K562 (cell line): ENCODE measurements around the gene RACGAP1. TPM values are rescaled to one million over a fixed set of nuclear protein-coding genes. Genes with fewer than 3 reads are reported as not detected.

Source experiments
- ETV5 ChIP-seq: sonication (generic); formaldehyde crosslinking; IDR thresholded peaks from 2 replicates; pipeline ENCODE4 v1.4.0; 2020; ENCODE audit warnings: low read depth, mild to moderate bottlenecking, missing genetic modification reagents
- NFE2L1 ChIP-seq: fragments of 450-650 bp; IDR thresholded peaks from 2 replicates; pipeline ENCODE4 v1.6.1; 2016; ENCODE audit warnings: missing genetic modification characterization, low read depth, mild to moderate bottlenecking, missing compliant biosample characterization, moderate library complexity, borderline replicate concordance
- PHF8 ChIP-seq: fragments of 200-600 bp; sonication (generic); IDR thresholded peaks from 2 replicates; pipeline ENCODE4 v1.6.1; 2012; ENCODE audit warnings: mixed run types, mild to moderate bottlenecking, inconsistent platforms, low read length, moderate library complexity, borderline replicate concordance
- RBM17 ChIP-seq: fragments of 200-400 bp; formaldehyde crosslinking; IDR thresholded peaks from 2 replicates; pipeline ENCODE4 v1.6.1; 2017; ENCODE audit warnings: low read depth, mild to moderate bottlenecking, low read length, borderline replicate concordance
- SP1 ChIP-seq: sonication (generic); formaldehyde crosslinking; IDR thresholded peaks from 2 replicates; pipeline ENCODE4 v1.8.1; 2022; ENCODE audit warnings: mild to moderate bottlenecking, missing genetic modification reagents
- polyA plus RNA-seq, 8 experiments: library from polyadenylated mRNA; depleted of rRNA in 4 of 8; stranded (reverse) in 5 of 8; unstranded in 3 of 8; fragments of >200 nt; fragmentation: Nextera tagmentation in 2 of 8; fragmentation: Illumina TruSeq in 1 of 8; extraction: Ambion mirVana in 2 of 8; extraction: Trizol in 1 of 8; gene quantifications; 2 replicates each; pipeline versions ENCODE4 v1.2.1 to v1.2.3, GENCODE V29; 2011 to 2014; ENCODE audit warnings: inconsistent platforms in 1 of 8, missing spikeins in 1 of 8
- total RNA-seq, 7 experiments: library from RNA; depleted of rRNA in 6 of 7; stranded (reverse); fragments of >200 nt in 6 of 7; fragmentation: Illumina TruSeq in 2 of 7; extraction: Trizol in 2 of 7; gene quantifications; 2 replicates each; pipeline versions ENCODE4 v1.2.1 to v1.2.3, GENCODE V29; 2011 to 2021; ENCODE audit warnings: low replicate concordance in 1 of 7
- TF ChIP-seq, protein P1 (sequence below): fragments of 450-650 bp; IDR thresholded peaks from 2 replicates; pipeline ENCODE4 v1.6.1; 2016; ENCODE audit warnings: mild to moderate bottlenecking, moderate library complexity
- TF ChIP-seq, protein P2 (sequence below): IDR thresholded peaks from 2 replicates; pipeline ENCODE4 v1.6.1; 2011; ENCODE audit warnings: borderline replicate concordance, low read depth, mild to moderate bottlenecking, moderate library complexity, low read length; ENCODE audit not compliant: insufficient read depth, poor library complexity, severe bottlenecking
- TF ChIP-seq, protein P3 (sequence below): fragments of 250-450 bp; sonication (Bioruptor Pico); IDR thresholded peaks from 2 replicates; pipeline ENCODE4 v1.6.1; 2021; ENCODE audit warnings: mild to moderate bottlenecking
- TF ChIP-seq, protein P4 (sequence below): fragments of 450-650 bp; formaldehyde crosslinking; IDR thresholded peaks from 2 replicates; pipeline ENCODE4 v1.4.0; 2020; ENCODE audit warnings: mild to moderate bottlenecking, moderate library complexity

Gene RACGAP1
- total and polyA plus RNA-seq, 9 of the 15 experiments (the other 6 are each of a cell fraction or from before 2014, with no cell fraction given), result 56.4 to 92.9 (median 71.8) TPM

DNA sequence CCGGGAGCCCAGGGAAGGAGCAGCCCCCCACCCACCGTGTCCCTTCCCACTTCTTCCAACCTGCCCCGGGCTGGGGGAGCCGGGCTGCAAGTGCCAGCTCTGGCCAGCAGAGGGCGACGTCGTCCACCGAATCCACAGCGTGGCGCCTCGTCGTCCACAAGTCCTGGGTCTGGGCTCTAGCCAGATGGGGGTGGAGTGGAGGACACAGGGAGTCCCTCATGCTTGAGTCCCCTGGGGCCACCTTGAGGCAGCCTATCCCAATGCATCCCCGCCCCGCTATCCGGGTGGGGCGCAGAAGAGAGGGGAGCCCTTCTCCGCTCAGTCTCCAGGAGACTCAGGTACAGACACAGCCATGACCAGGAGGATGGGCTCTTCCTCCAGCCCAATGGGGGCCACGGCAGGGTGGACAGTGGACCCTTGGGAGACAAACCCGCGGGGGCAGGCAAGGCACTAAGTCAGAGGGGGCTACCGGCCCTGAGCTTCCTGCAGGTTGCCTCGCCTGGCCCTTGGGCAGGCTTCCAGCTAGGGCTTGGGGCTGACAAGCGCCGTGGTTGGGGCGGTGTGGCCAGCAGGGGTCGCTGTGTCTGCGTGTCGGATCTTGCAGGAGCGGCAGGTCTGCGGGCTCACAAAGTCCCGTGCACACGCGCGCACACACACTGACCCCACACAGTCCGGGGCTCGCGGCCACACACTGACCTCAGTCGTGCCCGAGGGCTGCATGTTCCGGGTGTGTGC, 58.1 kb downstream of the RACGAP1 start (continued):
- TF ChIP-seq, protein P1, sequence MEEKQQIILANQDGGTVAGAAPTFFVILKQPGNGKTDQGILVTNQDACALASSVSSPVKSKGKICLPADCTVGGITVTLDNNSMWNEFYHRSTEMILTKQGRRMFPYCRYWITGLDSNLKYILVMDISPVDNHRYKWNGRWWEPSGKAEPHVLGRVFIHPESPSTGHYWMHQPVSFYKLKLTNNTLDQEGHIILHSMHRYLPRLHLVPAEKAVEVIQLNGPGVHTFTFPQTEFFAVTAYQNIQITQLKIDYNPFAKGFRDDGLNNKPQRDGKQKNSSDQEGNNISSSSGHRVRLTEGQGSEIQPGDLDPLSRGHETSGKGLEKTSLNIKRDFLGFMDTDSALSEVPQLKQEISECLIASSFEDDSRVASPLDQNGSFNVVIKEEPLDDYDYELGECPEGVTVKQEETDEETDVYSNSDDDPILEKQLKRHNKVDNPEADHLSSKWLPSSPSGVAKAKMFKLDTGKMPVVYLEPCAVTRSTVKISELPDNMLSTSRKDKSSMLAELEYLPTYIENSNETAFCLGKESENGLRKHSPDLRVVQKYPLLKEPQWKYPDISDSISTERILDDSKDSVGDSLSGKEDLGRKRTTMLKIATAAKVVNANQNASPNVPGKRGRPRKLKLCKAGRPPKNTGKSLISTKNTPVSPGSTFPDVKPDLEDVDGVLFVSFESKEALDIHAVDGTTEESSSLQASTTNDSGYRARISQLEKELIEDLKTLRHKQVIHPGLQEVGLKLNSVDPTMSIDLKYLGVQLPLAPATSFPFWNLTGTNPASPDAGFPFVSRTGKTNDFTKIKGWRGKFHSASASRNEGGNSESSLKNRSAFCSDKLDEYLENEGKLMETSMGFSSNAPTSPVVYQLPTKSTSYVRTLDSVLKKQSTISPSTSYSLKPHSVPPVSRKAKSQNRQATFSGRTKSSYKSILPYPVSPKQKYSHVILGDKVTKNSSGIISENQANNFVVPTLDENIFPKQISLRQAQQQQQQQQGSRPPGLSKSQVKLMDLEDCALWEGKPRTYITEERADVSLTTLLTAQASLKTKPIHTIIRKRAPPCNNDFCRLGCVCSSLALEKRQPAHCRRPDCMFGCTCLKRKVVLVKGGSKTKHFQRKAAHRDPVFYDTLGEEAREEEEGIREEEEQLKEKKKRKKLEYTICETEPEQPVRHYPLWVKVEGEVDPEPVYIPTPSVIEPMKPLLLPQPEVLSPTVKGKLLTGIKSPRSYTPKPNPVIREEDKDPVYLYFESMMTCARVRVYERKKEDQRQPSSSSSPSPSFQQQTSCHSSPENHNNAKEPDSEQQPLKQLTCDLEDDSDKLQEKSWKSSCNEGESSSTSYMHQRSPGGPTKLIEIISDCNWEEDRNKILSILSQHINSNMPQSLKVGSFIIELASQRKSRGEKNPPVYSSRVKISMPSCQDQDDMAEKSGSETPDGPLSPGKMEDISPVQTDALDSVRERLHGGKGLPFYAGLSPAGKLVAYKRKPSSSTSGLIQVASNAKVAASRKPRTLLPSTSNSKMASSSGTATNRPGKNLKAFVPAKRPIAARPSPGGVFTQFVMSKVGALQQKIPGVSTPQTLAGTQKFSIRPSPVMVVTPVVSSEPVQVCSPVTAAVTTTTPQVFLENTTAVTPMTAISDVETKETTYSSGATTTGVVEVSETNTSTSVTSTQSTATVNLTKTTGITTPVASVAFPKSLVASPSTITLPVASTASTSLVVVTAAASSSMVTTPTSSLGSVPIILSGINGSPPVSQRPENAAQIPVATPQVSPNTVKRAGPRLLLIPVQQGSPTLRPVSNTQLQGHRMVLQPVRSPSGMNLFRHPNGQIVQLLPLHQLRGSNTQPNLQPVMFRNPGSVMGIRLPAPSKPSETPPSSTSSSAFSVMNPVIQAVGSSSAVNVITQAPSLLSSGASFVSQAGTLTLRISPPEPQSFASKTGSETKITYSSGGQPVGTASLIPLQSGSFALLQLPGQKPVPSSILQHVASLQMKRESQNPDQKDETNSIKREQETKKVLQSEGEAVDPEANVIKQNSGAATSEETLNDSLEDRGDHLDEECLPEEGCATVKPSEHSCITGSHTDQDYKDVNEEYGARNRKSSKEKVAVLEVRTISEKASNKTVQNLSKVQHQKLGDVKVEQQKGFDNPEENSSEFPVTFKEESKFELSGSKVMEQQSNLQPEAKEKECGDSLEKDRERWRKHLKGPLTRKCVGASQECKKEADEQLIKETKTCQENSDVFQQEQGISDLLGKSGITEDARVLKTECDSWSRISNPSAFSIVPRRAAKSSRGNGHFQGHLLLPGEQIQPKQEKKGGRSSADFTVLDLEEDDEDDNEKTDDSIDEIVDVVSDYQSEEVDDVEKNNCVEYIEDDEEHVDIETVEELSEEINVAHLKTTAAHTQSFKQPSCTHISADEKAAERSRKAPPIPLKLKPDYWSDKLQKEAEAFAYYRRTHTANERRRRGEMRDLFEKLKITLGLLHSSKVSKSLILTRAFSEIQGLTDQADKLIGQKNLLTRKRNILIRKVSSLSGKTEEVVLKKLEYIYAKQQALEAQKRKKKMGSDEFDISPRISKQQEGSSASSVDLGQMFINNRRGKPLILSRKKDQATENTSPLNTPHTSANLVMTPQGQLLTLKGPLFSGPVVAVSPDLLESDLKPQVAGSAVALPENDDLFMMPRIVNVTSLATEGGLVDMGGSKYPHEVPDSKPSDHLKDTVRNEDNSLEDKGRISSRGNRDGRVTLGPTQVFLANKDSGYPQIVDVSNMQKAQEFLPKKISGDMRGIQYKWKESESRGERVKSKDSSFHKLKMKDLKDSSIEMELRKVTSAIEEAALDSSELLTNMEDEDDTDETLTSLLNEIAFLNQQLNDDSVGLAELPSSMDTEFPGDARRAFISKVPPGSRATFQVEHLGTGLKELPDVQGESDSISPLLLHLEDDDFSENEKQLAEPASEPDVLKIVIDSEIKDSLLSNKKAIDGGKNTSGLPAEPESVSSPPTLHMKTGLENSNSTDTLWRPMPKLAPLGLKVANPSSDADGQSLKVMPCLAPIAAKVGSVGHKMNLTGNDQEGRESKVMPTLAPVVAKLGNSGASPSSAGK, result peak; percentile 63
- TF ChIP-seq SP1 (CRISPR knock-in tag) (peak; percentile 67; the same call in 1 of the 2 replicates), NFE2L1 (tag) (no peak), ETV5 (0 out of 2 replicates have a peak, but pooled peaks have one; percentile 42), RBM17 (no peak), PHF8 (peak; percentile 40; the same call in 1 of the 2 replicates)
- TF ChIP-seq, protein P2, sequence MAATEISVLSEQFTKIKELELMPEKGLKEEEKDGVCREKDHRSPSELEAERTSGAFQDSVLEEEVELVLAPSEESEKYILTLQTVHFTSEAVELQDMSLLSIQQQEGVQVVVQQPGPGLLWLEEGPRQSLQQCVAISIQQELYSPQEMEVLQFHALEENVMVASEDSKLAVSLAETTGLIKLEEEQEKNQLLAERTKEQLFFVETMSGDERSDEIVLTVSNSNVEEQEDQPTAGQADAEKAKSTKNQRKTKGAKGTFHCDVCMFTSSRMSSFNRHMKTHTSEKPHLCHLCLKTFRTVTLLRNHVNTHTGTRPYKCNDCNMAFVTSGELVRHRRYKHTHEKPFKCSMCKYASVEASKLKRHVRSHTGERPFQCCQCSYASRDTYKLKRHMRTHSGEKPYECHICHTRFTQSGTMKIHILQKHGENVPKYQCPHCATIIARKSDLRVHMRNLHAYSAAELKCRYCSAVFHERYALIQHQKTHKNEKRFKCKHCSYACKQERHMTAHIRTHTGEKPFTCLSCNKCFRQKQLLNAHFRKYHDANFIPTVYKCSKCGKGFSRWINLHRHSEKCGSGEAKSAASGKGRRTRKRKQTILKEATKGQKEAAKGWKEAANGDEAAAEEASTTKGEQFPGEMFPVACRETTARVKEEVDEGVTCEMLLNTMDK, result peak; percentile 55
- TF ChIP-seq, protein P3, sequence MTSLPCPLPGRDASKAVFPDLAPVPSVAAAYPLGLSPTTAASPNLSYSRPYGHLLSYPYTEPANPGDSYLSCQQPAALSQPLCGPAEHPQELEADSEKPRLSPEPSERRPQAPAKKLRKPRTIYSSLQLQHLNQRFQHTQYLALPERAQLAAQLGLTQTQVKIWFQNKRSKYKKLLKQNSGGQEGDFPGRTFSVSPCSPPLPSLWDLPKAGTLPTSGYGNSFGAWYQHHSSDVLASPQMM (CRISPR knock-in tag), result no peak
- TF ChIP-seq, protein P4, sequence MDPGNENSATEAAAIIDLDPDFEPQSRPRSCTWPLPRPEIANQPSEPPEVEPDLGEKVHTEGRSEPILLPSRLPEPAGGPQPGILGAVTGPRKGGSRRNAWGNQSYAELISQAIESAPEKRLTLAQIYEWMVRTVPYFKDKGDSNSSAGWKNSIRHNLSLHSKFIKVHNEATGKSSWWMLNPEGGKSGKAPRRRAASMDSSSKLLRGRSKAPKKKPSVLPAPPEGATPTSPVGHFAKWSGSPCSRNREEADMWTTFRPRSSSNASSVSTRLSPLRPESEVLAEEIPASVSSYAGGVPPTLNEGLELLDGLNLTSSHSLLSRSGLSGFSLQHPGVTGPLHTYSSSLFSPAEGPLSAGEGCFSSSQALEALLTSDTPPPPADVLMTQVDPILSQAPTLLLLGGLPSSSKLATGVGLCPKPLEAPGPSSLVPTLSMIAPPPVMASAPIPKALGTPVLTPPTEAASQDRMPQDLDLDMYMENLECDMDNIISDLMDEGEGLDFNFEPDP, result peak; percentile 70; the same call in 1 of the 2 replicates
